GM18498 (cell line): ENCODE data around the gene TTC16.
"Not testable (repeated sequence)": the region's sequence is repeated elsewhere in the genome, so short reads cannot be mapped to it uniquely, and the experiment has no call there.

Experiments used
- ATAC-seq: cut with Tn5 transposase; IDR thresholded peaks from one replicate; pipeline ENCODE4 v1.9.1; 2021; ENCODE audit warnings: mild to moderate bottlenecking, moderate library complexity; ENCODE audit not compliant: unreplicated experiment

Gene TTC16

GRCh38 chr9:127780126-127780885 lies 64.4 kb downstream of the TTC16 start:
- ATAC-seq = no peak

- ATAC-seq = not testable (repeated sequence)
Observed at GRCh38 chr9:127780909-127781308, 65.0 kb downstream of the TTC16 start.
